8988T (cell line): ENCODE data around the gene SLC15A4.
"Not testable (repeated sequence)": the region's sequence is repeated elsewhere in the genome, so short reads cannot be mapped to it uniquely, and the experiment has no call there.

ENCODE experiments used
- DNase-seq: peaks from one replicate; pipeline ENCODE4 v3.0.0; 2011

Gene SLC15A4

DNA sequence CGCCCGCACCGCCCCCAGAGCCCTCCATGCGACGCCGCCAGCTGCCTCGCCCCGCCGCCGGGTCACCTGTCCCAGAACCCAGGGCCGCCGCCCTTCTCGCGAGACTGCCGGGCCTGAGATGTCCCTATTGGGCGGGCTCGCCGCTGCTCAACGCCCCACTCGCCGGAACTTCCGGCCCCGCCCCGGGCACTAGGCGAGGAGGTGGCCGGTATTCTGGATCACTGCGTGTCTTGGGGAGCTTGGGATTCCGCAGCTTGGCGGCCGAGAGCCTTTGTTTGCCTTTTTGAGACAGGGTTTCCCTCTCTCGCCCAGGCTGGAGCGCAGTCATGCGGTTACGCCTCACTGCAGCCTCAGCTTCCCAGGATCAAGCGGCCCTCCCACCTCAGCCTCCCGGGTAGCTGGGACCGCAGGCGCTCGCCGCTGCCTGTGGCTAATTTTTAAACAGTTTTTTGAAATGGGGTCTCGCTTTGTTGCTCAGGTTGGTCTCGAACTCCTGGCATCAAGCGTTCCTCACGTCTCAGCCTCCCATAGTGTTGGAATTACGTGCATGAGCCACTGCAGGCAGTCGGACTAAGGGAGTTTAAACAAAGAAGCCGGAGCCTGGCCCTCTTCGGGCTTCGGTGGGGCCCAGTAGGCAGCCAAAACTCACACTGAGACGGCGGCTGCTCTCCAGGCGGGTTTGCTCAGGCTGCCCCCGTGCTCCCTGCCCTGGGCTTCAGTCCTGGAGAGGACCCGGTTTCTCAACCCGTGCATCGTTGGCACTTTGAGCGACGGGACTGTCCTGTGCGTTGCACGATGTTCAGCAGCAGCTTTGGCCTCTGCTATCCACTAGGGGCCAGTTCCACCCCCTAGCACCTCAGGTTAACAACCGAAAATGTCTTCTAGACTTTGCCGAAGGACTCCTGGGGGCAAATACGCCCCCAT lies at the start of gene SLC15A4:
SLC15A4 (minus strand) TSS at position 43 of the 924 bp plus-strand sequence; CDS start at position 28, 15 bp downstream.
- DNase-seq = peak; percentile 99

DNA sequence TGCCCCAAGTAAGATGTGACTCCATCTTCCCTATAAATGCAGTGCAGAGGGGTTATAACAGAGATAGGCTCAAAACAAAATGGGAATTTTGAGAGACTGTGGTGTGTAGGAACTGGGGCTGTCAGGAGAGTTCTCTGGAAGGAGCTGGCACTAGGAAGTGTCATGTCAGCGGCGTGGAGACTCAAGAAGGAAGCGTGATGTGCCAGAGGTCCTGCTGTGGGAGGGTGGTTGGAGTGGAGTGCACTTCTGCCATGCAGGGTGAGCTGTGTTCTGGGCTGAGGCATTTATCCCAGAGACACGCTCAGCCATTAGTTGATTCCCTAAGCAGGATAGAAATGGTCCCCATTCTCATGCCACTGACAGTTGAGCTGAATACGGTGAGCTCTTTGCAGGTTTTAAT lies 48.5 kb upstream of the SLC15A4 start:
- no peak for DNase-seq

DNA sequence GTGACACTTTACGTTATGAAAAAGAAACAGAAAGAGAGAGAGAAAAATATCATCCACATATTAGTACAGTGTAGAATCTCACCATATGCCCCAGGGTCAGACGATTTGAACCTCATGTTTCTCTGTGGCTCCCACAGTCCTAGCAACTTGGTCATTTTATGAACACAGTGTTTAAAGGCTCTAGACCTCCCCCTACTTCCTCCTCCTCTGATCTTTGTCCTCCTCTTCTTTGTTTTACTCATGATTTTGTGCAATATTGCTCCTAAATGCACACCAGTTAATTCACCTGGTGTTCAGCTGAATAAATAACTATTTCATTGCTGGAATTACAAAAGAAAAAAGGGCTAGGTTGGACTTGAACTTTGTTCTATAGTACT lies 47.7 kb upstream of the SLC15A4 start:
- DNase-seq = no peak

DNA sequence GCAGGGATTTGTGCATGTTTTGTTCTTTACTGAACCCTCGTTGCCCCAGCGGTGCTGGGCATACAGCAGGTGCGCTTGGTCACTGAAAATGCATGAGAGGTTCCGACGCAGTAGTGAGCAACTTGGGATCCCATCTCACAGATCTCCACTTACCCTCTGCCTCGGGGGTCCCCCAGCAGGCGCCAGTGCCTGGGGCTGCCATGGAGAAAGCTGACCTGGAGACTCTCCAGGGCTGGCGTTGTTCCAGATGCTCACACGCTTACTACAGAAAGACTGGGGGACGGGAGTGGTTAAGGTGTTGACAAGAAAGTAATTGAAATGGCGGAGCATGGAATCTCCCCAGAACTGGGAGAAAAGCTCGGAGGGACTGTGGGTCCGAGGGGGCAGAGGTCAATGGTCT lies 43.7 kb upstream of the SLC15A4 start:
- DNase-seq = no peak

DNA sequence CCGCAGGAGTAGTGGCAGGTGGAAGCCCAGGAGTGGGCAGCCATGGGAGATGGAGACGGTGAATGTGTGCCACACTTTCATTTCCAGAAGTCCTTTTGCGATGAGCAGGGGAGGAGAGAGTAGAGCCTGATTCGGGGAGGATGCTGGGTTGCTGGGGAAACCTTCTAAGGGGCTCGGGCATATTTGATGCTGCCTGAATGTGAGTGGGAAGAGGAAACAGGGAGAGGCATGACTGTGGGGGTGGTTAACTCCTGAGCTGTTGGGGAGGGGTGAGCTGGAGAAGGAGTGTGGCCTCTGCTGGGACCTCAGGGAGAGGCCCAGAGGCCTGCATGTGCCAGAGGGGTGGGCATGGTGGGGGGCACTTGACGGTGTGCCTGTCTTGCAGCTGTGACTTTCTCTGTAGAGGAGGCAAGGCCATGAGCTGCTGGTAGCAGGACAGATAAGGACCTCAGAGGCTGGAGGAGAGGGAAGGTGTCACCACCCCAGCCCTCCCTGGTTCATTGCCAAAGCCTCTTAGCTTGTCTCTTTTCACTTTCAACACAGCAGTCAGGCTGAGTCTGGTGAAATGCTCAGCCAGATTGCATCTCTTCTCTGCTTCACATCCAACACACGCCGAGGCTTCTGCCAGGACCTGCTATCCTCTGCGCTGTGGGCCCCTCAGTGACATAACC lies 40.9 kb upstream of the SLC15A4 start:
- no peak for DNase-seq

DNA sequence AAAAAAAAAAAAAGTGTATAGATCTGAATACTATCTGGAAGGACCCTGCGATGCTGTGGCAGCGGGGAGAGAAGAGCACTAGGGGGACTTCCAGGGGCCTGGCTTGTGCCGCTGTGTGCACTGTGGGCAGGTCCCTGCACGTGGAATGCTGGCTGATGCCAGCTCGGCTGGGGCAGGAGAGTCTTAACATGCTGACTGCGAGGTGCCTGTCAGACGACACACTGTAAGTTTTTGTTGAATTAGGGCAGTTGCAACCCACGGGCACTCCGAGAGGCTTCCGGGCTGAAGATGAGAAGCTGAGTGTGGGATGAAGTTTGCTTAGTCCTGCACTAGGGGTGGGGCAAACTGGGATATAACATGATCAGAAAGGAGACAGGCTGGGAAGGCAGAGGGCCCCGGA lies 40.2 kb upstream of the SLC15A4 start:
- no peak for DNase-seq

DNA sequence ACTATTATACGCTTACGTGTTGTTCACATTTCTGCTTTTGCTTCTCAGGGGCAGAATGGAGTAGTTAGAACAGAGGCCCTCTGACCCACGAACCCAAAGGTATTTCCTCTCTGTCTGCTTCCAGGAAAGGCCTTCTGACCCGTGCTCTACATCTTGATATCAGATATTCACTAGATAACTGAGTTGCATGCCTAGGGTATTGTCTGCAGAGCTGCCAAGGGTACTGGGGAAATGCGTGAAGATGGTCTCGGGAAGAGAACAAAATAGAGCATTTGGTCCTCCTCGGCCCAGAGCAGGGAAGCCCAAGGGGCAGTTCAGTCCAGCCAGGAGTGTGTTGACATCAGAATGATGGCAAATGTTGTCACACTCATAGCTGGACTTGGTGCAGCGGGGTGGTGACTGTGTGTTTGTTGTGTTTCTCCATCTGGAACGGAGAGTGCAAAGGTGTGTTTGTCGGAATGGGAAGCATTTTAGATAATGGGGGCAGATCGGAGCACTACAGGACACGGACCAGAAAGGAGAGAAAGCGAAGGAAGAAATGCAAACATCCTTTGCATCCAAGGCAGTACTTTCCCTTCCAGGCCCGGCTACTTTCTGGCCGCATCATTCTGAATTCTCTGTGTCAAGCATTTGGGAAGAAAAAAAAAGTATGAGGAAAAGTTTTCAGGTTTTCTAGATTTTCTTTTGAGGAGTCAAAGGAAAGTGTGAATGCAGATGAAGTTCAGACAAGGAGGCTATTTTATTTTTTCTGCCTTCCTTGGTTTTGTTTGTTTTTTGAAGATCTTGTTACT lies 37.7 kb upstream of the SLC15A4 start:
- no peak for DNase-seq

DNA sequence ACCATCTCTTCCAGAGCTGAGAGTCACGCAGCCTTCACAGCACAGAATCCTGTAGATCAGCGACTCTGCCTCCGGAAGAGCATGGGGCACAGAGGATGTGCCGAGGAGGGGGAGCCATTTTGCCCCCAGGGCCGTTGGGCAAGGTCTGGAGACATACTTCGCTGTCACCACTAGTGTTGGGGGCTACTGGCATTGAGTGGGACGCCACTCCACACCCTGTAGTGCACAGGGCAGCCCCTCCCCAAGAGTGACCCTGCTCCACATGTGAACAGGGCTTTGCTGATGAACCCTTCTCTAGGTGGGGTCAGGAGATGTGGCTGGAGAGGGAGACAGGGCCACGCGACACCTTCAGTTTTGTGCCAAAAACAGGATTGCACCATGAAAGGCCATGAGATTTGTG lies 35.6 kb upstream of the SLC15A4 start:
- no peak for DNase-seq

DNA sequence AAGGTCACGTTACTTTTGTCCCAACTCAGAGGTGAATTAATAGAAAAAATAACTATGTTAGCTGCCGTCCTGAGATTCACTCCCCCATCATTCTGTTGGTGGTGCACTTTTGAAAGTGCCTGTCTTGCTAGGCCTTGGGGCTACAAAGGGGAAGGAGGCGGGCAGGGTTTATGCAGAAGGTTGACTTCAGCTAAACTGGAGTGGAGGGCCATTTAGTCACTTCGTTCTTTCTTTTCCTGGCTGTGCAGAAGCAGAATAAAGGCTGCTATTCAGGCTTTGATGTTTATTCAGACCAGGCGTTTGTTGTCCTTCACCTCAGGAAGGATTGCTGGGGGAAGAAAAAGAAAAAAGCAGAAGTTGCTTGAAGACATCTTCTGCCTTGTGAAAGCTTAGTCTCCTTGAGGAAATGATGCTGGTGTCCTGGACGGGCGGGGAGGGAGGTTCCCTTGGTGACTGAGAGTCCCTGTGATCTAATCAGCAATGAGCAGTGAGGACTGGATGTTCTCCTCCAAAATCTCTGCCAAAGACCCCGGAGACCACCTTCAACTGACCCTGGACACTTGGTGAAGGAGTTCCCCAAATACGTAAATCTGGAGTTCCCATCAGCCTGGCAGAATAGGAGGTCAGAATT lies 33.5 kb upstream of the SLC15A4 start:
- no peak for DNase-seq

DNA sequence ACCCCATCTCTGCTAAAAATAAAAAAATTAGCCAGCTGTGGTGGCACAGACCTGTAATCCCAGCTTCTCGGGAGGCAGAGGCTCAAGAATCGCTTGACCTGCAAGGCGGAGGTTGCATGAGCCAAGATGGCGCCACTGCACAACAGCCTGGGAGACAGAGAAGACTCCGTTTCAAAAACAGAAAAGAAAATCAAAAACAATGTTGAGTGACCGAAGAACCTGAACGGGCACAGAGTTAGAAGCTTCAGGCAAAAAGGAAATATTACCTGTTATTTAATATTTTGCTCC lies 33.0 kb upstream of the SLC15A4 start:
- DNase-seq = no peak

DNA sequence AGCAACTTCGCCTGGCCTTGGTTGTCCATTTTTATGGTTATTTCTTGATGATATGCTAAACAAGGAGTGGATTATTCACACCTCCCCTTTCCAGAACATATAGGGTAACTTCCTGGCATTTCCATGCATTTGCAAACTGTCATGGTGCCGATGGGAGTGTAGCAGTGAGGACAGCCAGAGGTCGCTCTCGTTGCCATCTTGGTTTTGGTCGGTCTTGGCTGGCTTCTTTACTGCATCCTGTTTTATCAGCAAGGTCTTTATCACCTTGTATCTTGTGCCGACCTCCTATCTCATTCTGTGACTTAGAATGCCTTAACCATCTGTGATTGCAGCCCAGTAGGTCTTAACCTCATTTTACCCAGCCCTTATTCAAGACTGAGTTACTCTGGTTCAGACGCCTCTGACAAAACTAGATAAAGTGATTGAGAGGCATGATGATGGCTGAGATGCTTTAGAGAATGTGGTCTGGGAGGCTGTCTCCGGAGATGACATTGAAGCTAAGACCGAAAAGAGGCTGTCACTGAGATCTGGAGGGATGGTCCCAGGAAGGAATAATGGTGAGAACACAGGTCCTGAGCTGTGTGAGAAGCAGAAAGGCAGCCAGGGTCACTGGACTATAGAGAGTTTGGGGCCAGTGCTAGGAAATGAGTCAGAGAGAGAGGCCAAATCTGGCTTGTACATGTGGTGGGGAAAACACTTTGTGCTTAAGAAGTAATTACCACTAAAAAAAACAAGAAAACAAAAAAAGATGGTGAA lies 32.5 kb upstream of the SLC15A4 start:
- DNase-seq = no peak

DNA sequence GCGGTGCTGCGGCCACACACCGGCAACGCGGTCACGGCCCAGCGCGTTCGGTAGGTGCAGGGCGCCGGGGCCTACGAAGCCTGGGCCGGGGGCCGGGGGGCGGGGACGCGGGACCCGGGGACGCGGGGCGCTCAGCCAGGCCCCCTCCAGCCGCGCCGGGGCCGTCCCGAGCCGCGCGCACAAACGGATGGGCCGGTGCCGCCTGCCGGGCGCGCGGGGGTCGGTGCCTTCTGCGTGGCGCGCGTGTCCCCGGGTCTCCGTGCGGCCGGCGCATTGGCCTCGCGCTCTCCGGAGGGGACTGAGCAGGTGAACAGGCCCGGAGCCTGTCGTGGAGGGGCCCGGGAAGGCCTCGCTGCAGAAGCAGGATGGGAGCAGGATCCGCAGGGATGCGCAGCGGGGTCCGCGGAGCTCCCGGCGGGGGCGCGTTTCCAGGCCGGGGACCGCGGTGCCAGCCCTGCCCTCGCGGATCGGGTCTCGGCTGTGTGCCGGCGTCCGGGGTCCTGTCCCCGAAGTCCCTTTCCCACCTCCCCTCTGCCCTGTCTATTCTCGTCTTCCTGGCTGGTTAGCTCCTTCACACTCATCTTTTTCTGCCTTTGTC lies 29.9 kb upstream of the SLC15A4 start:
- no peak for DNase-seq

DNA sequence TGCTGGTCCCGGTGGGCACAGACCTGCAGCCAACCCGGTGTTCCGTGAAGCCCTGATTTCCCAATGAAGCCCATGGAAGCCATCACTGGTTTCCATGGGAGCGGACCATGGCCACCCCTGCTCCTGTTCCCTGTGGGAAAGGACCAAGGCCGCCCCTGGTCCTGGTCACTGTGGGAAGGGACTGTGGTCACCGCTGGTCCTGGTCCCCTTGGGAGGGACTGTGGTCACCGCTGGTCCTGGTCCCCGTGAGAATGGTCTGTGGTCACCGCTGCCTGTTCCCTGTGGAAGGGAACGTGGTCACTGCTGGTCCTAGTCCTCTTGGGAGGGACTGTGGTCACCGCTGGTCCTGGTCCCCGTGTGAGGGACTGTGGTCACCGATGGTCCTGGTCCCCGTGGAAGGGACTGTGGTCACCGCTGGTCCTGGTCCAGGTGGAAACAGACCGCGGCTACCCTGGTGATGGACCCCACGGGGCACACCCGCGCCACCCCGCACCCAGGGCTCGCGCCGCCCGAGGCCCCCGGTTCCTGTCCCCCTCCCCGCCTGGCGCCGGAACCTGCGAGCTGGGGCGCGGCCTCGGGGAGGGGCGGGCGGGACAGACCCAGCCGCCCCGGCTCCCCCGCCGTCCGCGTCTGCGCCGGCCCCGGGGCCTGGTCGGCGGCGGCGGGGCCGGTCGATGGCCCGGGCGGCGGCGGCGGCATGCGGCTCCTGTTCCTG lies 29.3 kb upstream of the SLC15A4 start, which contains the start of gene GLT1D1:
GLT1D1 (plus strand) TSS at position 594 of the 715 bp plus-strand sequence; CDS start at position 698, 104 bp downstream.
- no peak for DNase-seq

DNA sequence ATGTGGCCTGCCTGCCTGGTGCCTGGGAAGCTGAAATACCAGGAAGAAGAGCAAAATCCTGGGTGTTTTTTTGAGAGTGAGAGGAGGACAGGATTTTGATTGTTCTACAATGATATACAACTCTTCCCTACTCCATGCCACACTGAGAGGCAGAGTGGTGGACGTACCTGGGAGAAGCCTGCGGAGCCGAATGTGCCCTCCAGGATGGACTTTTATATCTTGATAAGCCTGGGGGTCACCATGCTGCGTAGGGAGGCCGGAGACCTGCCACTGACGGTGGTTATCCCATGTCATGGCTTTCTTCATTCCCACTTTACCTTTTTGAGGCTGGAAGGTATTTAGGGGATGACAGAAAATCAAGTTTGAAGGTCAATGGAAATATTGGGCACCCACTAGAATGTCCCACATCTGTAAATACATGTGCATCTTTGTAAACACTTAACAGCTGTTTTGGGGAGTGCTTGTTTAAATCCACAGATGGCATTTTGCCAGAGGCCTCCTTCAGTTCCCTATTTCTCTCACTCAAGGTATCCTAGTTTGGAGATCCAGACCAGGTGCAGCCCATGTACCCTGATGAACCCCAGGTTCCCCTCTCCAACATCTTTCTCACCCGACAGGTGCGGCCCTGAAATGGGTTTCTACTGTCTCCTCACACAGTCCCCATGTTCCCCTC lies 28.4 kb upstream of the SLC15A4 start:
- no peak for DNase-seq

DNA sequence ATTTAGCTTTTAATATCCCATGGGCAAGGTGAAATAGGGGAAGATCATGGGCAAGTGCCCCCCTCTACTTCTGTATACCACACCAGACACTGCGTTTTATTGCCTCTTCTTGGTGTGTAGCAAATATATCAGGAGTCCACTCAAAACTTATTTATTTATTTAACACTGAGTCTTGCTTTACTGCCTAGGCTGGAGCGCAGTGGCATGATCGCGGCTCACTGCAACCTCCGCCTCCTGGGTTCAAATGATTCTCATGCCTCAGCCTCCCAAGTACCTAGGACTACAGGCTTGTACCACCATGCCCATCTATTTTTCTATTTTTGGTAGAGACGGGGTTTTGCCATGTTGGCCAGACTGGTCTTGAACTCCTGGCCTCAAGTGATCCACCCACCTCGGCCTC lies 27.7 kb upstream of the SLC15A4 start:
- DNase-seq = not testable (repeated sequence)

DNA sequence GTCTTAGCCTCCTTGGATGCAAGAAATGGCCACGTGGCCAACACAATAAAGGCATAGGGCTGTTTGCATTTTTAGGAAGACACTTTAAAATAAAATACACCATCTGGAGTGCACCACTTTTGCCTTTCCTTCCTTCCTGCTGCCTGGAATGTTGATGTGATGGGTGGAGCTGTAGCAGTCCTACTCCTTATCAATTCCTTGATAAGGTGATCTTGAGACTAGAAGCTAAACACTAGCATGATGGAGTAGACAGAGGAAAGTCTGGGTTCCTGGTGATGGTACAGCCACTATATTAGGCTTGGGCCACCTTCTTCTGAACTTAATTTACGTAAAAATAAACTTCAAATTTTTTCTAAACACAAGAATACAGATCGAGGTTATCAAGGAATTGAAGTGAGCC lies 26.6 kb upstream of the SLC15A4 start:
- DNase-seq = no peak

DNA sequence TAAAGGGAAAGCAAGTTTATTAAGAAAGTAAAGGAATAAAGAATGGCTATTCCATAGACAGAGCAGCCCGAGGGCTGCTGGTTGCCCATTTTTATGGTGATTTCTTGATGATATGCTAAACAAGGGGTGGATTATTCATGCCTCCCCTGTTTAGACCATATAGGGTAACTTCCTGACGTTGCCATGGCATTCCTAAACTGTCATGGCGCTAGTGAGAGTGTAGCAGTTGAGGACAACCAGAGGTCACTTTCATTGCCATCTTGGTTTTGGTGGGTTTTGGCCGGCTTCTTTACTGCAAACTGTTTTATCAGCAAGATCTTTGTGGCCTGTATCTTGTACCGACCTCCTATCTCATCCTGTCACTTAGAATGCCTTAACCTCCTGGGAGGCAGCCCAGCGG lies 26.0 kb upstream of the SLC15A4 start:
- not testable (repeated sequence) for DNase-seq

DNA sequence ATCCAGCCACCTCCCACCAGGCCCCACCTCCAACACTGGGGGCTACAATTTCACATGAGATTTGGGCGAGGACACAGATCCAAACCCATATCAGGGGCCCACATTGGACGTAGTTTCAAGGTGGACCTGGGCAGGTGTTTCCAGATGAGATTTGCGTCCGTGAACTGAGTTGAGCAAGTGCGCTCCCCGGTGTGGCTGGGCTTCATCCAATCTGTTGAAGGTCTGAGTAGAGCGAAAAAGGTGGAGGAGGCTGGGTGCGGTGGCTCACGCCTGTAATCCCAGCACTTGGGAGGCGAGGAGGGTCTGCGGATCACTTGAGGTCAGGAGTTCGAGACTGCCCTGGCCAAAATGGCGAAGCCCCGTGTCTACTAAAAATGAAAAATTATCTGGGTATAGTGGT lies 24.6 kb upstream of the SLC15A4 start:
- no peak for DNase-seq

DNA sequence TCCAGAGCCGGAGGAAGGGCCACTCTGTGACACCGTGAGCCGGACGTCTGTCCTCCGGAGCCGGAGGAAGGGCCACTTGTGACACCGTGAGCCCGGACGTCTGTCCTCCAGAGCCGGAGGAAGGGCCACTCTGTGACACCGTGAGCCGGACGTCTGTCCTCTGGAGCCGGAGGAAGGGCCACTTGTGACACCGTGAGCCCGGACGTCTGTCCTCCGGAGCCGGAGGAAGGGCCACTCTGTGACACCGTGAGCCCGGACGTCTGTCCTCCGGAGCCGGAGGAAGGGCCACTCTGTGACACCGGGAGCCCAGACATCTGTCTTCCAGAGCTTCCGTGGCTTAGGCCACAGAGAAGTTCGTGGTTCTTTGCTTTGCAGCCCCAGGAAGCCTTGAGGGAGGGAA lies 22.9 kb upstream of the SLC15A4 start:
- not testable (repeated sequence) for DNase-seq

DNA sequence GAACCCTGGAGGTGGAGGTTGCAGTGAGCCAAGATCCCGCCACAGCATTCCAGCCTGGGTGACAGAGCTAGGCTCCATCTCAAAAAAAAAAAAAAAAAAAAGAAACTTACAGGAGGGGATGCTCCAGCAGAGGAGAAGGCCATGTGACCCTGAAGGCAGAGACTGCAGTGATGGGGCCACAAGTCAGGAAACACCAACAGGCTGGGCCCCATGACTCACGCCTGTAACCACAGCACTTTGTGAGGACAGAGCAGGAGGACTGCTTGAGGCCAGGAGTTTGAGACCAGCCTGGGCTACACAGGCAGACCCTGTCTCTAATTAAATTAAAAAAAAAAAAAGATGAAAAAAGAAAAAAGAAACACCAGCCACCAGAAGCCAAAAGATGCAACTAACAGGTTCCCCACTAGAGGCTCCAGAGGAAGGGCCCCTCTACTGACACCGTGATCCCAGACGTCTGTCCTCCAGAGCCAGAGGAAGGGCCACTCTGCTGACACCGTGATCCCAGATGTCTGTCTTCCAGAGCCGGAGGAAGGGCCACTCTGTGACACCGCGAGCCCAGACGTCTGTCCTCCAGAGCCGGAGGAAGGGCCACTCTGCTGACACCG lies 20.4 kb upstream of the SLC15A4 start:
- no peak for DNase-seq
